K562 (cell line): ENCODE results near the gene AK2. TPM values are rescaled to one million over a fixed set of nuclear protein-coding genes. Genes with fewer than 3 reads are reported as not detected.

Experiments
- ATAC-seq: fragments of 200-7000 bp; cut with Tn5 transposase; 3 replicates; pipeline ENCODE4 v1.9.1; 2020; ENCODE audit warnings: moderate library complexity
- BruUV-seq: library from RNA; stranded (reverse); fragments of 400-500 nt; replicated peaks from 2 replicates; lab custom pipeline; 2021; lab: Mats Ljungman, UMichigan
- CTCF ChIA-PET: fragments of 300-600 bp; formaldehyde crosslinking; extraction: SDS; loops from one replicate; lab custom pipeline; 2021; ENCODE audit warnings: low intra/inter-chr PET ratio; lab: Yijun Ruan, JAX
- POLR2A ChIA-PET: fragments of 300-600, 350-650 bp; sonication (Branson Sonifier 250); formaldehyde crosslinking; extraction: SDS; loops from one replicate; lab custom pipeline; 2021; ENCODE audit warnings: antibody characterized with exemption, inconsistent platforms; lab: Yijun Ruan, JAX
- DNase-seq, 4 experiments: peaks; one replicate each; pipeline versions ENCODE4 v3.0.0 to v3.0.0-alpha.2; 2011 to 2018; ENCODE audit warnings: low spot score in 3 of 4, mixed read lengths in 3 of 4; ENCODE audit errors: extremely low read depth in 1 of 4
- FAIRE-seq: peaks from 2 replicates; lab custom pipeline; 2011; peaks lifted over from hg19 to GRCh38; lab: Jason Lieb, UNC
- H2AFZ ChIP-seq: 2 replicates; pipeline ENCODE4 v1.6.0; 2011; ENCODE audit warnings: low read depth, low read length, control low read depth, inconsistent platforms
- H3K27ac ChIP-seq: fragments of 200-600 bp; 3 replicates; pipeline ENCODE4 v1.8.0; 2011; ENCODE audit warnings: low read depth, mild to moderate bottlenecking, control low read depth, inconsistent platforms, low read length, moderate library complexity, mixed read lengths; ENCODE audit errors: extremely low read depth
- H3K27me3 ChIP-seq, 2 experiments: fragments of 300-600 bp in 1 of 2; 2 replicates in 1 of 2; 3 replicates in 1 of 2; pipeline versions ENCODE4 v1.6.0 to v1.8.0; 2011; ENCODE audit warnings: inconsistent platforms in 2 of 2, low read length in 2 of 2, mild to moderate bottlenecking in 1 of 2, mixed read lengths in 1 of 2, moderate library complexity in 1 of 2; ENCODE audit not compliant: control insufficient read depth in 2 of 2, insufficient read depth in 2 of 2
- H3K36me3 ChIP-seq: fragments of 300-600 bp; 3 replicates; pipeline ENCODE4 v1.8.0; 2011; ENCODE audit warnings: mild to moderate bottlenecking, low read length, inconsistent platforms; ENCODE audit not compliant: control insufficient read depth, insufficient read depth
- H3K4me1 ChIP-seq, 2 experiments: fragments of 200-600 bp in 1 of 2; replicated peaks in 1 of 2; 2 replicates in 1 of 2; 3 replicates in 1 of 2; pipeline versions ENCODE4 v1.5.1 to v1.8.0; 2011; ENCODE audit warnings: inconsistent platforms in 2 of 2, low read length in 2 of 2, mild to moderate bottlenecking in 1 of 2, mixed read lengths in 1 of 2, moderate library complexity in 1 of 2; ENCODE audit not compliant: control insufficient read depth in 2 of 2, insufficient read depth in 2 of 2
- H3K4me2 ChIP-seq: 2 replicates; pipeline ENCODE4 v1.6.1; 2011; ENCODE audit warnings: low read length, control low read depth, inconsistent platforms, mixed read lengths; ENCODE audit not compliant: insufficient read depth
- H3K4me3 ChIP-seq: fragments of 200-600 bp; sonication (generic), shearing (Covaris generic); 2 replicates; pipeline ENCODE4 v1.5.1; 2016; ENCODE audit warnings: control low read depth, inconsistent platforms
- H3K79me2 ChIP-seq: fragments of 200-600 bp; 3 replicates; pipeline ENCODE4 v1.8.0; 2011; ENCODE audit warnings: low read length, inconsistent platforms; ENCODE audit not compliant: control insufficient read depth, insufficient read depth
- H3K9ac ChIP-seq, 2 experiments: 2 replicates each; pipeline versions ENCODE4 v1.6.0 to v1.6.1; 2011; ENCODE audit warnings: low read depth in 2 of 2, low read length in 2 of 2, control low read depth in 1 of 2, inconsistent platforms in 1 of 2, mild to moderate bottlenecking in 1 of 2, mixed read lengths in 1 of 2; ENCODE audit not compliant: insufficient read depth in 1 of 2
- H3K9me1 ChIP-seq: one replicate; pipeline ENCODE4 v1.6.0; 2011; ENCODE audit warnings: inconsistent platforms, mild to moderate bottlenecking, low read length, moderate library complexity; ENCODE audit not compliant: control insufficient read depth, insufficient read depth
- H3K9me3 ChIP-seq: replicated peaks from 2 replicates; pipeline ENCODE4 v1.5.1; 2011; ENCODE audit warnings: low read depth, low read length, inconsistent platforms; ENCODE audit not compliant: control insufficient read depth, insufficient read depth
- H4K20me1 ChIP-seq: replicated peaks from 2 replicates; pipeline ENCODE4 v1.6.1; 2011; ENCODE audit warnings: low read length, inconsistent platforms, mixed read lengths; ENCODE audit not compliant: control insufficient read depth, insufficient read depth
- CREB3L1 ChIP-seq: fragments of 450-650 bp; IDR thresholded peaks from 2 replicates; pipeline ENCODE4 v1.6.1; 2014; ENCODE audit warnings: low read depth, mild to moderate bottlenecking, moderate library complexity, borderline replicate concordance
- FIP1L1 ChIP-seq: fragments of 200-400 bp; formaldehyde crosslinking; IDR thresholded peaks from 2 replicates; pipeline ENCODE4 v1.6.1; 2018; ENCODE audit warnings: mild to moderate bottlenecking, low read depth, low read length; ENCODE audit not compliant: poor library complexity, severe bottlenecking
- FOXJ2 ChIP-seq: fragments of 200-800 bp; sonication (Bioruptor generic); IDR thresholded peaks from 2 replicates; pipeline ENCODE4 v1.6.1; 2016; ENCODE audit warnings: missing genetic modification characterization, missing compliant biosample characterization
- GTF2E2 ChIP-seq: fragments of 200-800 bp; sonication (Bioruptor generic); IDR thresholded peaks from 2 replicates; pipeline ENCODE4 v1.6.1; 2016; ENCODE audit warnings: missing genetic modification characterization, missing compliant biosample characterization
- NCOA4 ChIP-seq: fragments of 450-650 bp; IDR thresholded peaks from 2 replicates; pipeline ENCODE4 v1.6.1; 2018; ENCODE audit warnings: mild to moderate bottlenecking; ENCODE audit not compliant: partially characterized antibody
- NR2C2 ChIP-seq, 2 experiments: fragments of 200-800 bp in 1 of 2; sonication (Bioruptor generic) in 1 of 2; sonication (generic) in 1 of 2; formaldehyde crosslinking in 1 of 2; IDR thresholded peaks; 2 replicates each; pipeline versions ENCODE4 v1.6.1 to v1.8.0; 2016 to 2022; ENCODE audit warnings: mild to moderate bottlenecking in 1 of 2, missing compliant biosample characterization in 1 of 2, missing genetic modification characterization in 1 of 2, missing genetic modification reagents in 1 of 2
- PHF20 ChIP-seq: fragments of 450-650 bp; IDR thresholded peaks from 2 replicates; pipeline ENCODE4 v1.6.1; 2018; ENCODE audit not compliant: partially characterized antibody
- RB1 ChIP-seq: fragments of 450-650 bp; IDR thresholded peaks from 2 replicates; pipeline ENCODE4 v1.6.1; 2017; ENCODE audit warnings: low read depth, mild to moderate bottlenecking
- SREBF2 ChIP-seq: sonication (generic); formaldehyde crosslinking; IDR thresholded peaks from 2 replicates; pipeline ENCODE4 v1.4.0; 2020; ENCODE audit warnings: mild to moderate bottlenecking, missing genetic modification reagents
- ZFP91 ChIP-seq: sonication (generic); formaldehyde crosslinking; IDR thresholded peaks from 2 replicates; pipeline ENCODE4 v1.8.0; 2022; ENCODE audit warnings: mild to moderate bottlenecking, missing genetic modification reagents
- ZNF41 ChIP-seq: fragments of 250-450 bp; sonication (Bioruptor Pico); conservative IDR thresholded peaks from 2 replicates; pipeline ENCODE4 v1.4.0; 2020; ENCODE audit warnings: mild to moderate bottlenecking
- WGBS: fragments of 100-300 bp; shearing (Covaris generic); methylation state at CpG from one replicate; pipeline ENCODE4 v1.1.6; 2016; ENCODE audit warnings: low coverage, mixed read lengths; ENCODE audit not compliant: insufficient coverage; ENCODE audit errors: missing lambda C conversion rate; 5-methylcytosine and 5-hydroxymethylcytosine counted together
- in situ Hi-C: fragments of 300-500 bp; cut with MboI; formaldehyde crosslinking; loops from 4 replicates; pipeline ENCODE4 v1.15.0; 2018; ENCODE audit warnings: inconsistent platforms, mixed read lengths
- intact Hi-C: fragments of 100-400 bp; cut with micrococcal nuclease; formaldehyde crosslinking; loops from 2 replicates; pipeline ENCODE4 v1.14.2; 2022
- polyA plus RNA-seq, 8 experiments: library from polyadenylated mRNA; depleted of rRNA in 4 of 8; stranded (reverse) in 5 of 8; unstranded in 3 of 8; fragments of >200 nt; fragmentation: Nextera tagmentation in 2 of 8; fragmentation: Illumina TruSeq in 1 of 8; extraction: Ambion mirVana in 2 of 8; extraction: Trizol in 1 of 8; gene quantifications; 2 replicates each; pipeline versions ENCODE4 v1.2.1 to v1.2.3, GENCODE V29; 2011 to 2014; ENCODE audit warnings: inconsistent platforms in 1 of 8, missing spikeins in 1 of 8
- total RNA-seq, 7 experiments: library from RNA; depleted of rRNA in 6 of 7; stranded (reverse); fragments of >200 nt in 6 of 7; fragmentation: Illumina TruSeq in 2 of 7; extraction: Trizol in 2 of 7; gene quantifications; 2 replicates each; pipeline versions ENCODE4 v1.2.1 to v1.2.3, GENCODE V29; 2011 to 2021; ENCODE audit warnings: low replicate concordance in 1 of 7
- TF ChIP-seq, protein P1 (sequence below): fragments of 250-450 bp; sonication (Bioruptor Pico); IDR thresholded peaks from 2 replicates; pipeline ENCODE4 v1.5.0; 2021; ENCODE audit warnings: mild to moderate bottlenecking, borderline replicate concordance

Gene AK2
- total and polyA plus RNA-seq, 9 of the 15 experiments (the other 6 are each of a cell fraction or from before 2014, with no cell fraction given) = 105 to 1,050 (median 509) TPM

DNA sequence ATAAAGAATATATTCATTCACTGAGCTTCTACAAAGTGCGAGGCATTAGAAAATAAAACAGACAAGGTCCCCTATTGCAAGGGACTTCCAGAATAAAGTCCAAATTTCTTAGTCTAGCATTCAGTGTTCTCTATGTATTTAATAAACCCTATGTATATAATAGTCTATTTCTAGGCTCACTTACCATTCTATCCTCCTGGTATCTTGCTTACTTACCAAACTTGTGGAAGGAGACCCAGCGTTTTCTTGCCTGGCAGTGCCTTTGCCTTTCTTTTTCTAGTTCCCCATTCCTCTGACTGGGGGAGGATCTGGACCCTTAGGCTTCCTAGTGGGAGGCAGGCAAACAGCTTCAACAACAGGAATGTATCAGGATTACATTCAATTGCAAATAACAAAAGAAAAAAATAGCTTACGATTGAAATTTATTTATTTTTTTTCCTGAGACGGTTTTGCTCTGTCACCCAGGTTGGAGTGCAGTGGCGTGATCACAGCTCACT is 71.4 kb downstream of the AK2 start (continued):
- TF ChIP-seq, protein P1, sequence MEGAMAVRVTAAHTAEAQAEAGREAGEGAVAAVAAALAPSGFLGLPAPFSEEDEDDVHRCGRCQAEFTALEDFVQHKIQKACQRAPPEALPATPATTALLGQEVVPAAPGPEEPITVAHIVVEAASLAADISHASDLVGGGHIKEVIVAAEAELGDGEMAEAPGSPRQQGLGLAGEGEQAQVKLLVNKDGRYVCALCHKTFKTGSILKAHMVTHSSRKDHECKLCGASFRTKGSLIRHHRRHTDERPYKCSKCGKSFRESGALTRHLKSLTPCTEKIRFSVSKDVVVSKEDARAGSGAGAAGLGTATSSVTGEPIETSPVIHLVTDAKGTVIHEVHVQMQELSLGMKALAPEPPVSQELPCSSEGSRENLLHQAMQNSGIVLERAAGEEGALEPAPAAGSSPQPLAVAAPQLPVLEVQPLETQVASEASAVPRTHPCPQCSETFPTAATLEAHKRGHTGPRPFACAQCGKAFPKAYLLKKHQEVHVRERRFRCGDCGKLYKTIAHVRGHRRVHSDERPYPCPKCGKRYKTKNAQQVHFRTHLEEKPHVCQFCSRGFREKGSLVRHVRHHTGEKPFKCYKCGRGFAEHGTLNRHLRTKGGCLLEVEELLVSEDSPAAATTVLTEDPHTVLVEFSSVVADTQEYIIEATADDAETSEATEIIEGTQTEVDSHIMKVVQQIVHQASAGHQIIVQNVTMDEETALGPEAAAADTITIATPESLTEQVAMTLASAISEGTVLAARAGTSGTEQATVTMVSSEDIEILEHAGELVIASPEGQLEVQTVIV (CRISPR knock-in tag) = no peak

GRCh38 chr1:32964461-32965250 is 72.0 kb downstream of the AK2 start, which contains the start of gene RNF19B:
RNF19B (minus strand) TSS chr1:32964809; CDS start chr1:32964685, 124 bp downstream.
- Histone ChIP-seq H4K20me1 (peaks cover 13% of the 10 kb centered on the region), H3K36me3 (no peaks in the 10 kb centered on the region), H3K9me3 (no peaks in the 10 kb centered on the region), H3K4me1 (peaks cover 28 to 36% of the 10 kb centered on the region in 2 experiments), H3K9ac (peak within 1 kb of the TSS; percentile 66 to 96; a peak in 3 of 4 replicates), H3K4me2 (peak within 1 kb of the TSS; percentile 94), H3K79me2 (peaks cover 36% of the 10 kb centered on the region), H3K27ac (peak within 1 kb of the TSS; percentile 77), H2AFZ (peak within 1 kb of the TSS; percentile 89), H3K9me1 (no peaks in the 10 kb centered on the region), H3K4me3 (peak within 1 kb of the TSS; percentile 63), H3K27me3 (no peaks in the 10 kb centered on the region)
- peak; percentile 88 for FAIRE-seq
- in situ Hi-C loops (no loop called here), intact Hi-C loops (loop anchor here (1.0 to 5.0 kb wide), 2 partner anchors 25 to 43 kb away; no protein-coding TSS in a partner anchor)
- DNase-seq = peak; percentile 98 to 99 (median 99)
- ChIA-PET CTCF (no interaction called here), POLR2A (interaction anchor here (0.5 to 2.8 kb wide), 26 partner anchors 8 to 483 kb away, joined by 3 to 22 read pairs (median 4); partner anchors contain the start of gene RBBP4)
- ATAC-seq = peak; percentile 98
- WGBS = 3% methylated on average over 47 of the region's 83 CpGs
- BruUV-seq = no TSS peak
- TF ChIP-seq RB1 (peak; percentile 95), FOXJ2 (tag) (no peak), CREB3L1 (peak; percentile 46; the same call in 1 of the 2 replicates), ZFP91 (CRISPR knock-in tag) (no peak), PHF20 (peak; percentile 37), NR2C2 (CRISPR knock-in tag; IDR thresholded peaks at IDR 0.05) (0 out of 2 replicates have a peak, but pooled peaks have one; percentile 31), NR2C2 (tag; IDR thresholded peaks at IDR 0.05) (no peak), NCOA4 (no peak), FIP1L1 (peak; percentile 83), ZNF41 (CRISPR knock-in tag) (0 out of 2 replicates have a peak, but pooled peaks have one; percentile 11), GTF2E2 (tag) (peak; percentile 57; the same call in 1 of the 2 replicates), SREBF2 (no peak)
